GM20000 (cell line): ENCODE results near the gene DSCAML1.

ENCODE experiments used
- DNase-seq: peaks from one replicate; pipeline ENCODE4 v3.0.0; 2012; ENCODE audit warnings: low spot score
- TF ChIP-seq, protein P1 (sequence below): IDR thresholded peaks from 2 replicates; pipeline ENCODE4 v1.5.1; 2012; ENCODE audit warnings: mild to moderate bottlenecking, control low read depth; ENCODE audit errors: extremely low read depth, missing control alignments

Gene DSCAML1

DNA sequence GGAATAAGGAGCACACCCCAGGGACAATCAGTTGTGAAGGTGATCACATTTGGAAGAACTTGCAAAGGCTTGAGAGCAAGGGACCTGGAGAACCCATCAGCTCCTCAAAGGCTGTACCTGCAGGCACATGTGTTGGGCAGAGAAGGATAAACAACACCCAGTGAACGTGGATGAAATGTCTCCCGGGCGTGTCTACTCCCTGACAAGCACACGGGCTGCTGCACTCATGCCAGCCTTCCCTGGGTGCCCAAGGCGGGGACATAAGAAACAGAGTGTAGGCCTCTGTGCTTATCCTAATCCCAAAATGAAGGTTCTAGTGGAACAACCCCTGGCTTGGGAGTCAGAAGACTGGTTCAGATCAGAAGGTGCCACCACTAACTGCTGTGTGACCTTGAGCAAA lies 46.7 kb downstream of the DSCAML1 start:
- no peak for DNase-seq
- TF ChIP-seq, protein P1, sequence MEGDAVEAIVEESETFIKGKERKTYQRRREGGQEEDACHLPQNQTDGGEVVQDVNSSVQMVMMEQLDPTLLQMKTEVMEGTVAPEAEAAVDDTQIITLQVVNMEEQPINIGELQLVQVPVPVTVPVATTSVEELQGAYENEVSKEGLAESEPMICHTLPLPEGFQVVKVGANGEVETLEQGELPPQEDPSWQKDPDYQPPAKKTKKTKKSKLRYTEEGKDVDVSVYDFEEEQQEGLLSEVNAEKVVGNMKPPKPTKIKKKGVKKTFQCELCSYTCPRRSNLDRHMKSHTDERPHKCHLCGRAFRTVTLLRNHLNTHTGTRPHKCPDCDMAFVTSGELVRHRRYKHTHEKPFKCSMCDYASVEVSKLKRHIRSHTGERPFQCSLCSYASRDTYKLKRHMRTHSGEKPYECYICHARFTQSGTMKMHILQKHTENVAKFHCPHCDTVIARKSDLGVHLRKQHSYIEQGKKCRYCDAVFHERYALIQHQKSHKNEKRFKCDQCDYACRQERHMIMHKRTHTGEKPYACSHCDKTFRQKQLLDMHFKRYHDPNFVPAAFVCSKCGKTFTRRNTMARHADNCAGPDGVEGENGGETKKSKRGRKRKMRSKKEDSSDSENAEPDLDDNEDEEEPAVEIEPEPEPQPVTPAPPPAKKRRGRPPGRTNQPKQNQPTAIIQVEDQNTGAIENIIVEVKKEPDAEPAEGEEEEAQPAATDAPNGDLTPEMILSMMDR: no peak

DNA sequence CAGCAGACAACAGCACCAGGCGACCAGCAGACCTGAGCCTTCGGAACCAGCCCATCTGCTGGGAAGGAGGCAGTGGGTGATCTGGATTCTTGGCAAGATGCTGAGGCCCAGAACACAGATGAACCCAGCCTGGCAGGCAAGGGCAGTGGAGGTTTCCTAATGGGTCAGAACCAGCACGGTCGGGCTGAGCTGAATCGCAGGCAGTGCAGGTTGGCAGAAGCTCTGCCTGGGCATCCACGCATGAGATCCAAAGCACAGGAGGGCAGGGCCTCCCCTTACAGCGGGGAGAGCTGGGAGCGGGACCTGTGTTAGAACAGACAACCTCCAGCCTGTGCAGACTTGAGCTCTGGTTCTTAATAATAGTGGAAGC lies 47.5 kb downstream of the DSCAML1 start:
- DNase-seq: no peak
- TF ChIP-seq, protein P1: no peak

- TF ChIP-seq, protein P1: no peak
- no peak for DNase-seq
Measured at GRCh38 chr11:117748771-117749540, 48.1 kb downstream of the DSCAML1 start.

- DNase-seq: no peak
- TF ChIP-seq, protein P1: no peak
Measured at GRCh38 chr11:117747892-117748291, 49.1 kb downstream of the DSCAML1 start.

- TF ChIP-seq, protein P1: no peak
Measured at GRCh38 chr11:117745346-117745745, 51.7 kb downstream of the DSCAML1 start.

DNA sequence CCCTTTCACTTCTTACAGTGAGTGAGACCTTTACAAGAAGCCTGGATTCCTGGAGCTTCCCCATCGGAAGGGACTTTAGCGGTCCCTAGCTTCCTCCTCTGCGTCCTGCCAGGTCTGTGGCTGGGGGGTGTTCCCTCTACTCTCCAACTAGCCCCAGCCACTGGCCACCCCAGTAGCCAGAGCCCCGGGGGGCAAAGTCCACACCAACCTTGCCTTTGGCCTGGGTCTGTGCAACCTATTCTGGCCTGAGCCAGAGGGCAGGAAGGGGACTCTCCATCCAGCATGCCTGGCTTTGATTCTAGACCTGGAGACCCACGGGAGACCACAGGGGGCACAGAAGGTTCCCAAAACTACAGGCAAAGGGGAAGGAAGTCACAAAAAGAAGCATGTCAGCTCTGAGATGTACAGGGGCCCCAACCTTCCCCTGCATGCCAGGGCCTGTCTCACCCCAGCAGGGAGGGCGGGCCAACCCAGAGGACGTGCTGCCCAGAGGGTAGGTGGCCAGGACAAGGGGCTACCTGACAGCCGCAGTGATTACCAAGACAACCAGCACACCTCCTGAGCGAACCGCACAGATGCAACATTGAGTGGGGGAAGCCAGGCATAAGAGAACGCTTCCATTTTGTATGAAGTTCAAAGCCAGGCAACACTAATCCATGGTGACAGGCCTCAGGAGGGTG lies 52.4 kb downstream of the DSCAML1 start:
- TF ChIP-seq, protein P1: no peak
- DNase-seq: no peak

More at GRCh38 chr11:117745346-117745745, 51.7 kb downstream of the DSCAML1 start:
- DNase-seq: no peak

DNA sequence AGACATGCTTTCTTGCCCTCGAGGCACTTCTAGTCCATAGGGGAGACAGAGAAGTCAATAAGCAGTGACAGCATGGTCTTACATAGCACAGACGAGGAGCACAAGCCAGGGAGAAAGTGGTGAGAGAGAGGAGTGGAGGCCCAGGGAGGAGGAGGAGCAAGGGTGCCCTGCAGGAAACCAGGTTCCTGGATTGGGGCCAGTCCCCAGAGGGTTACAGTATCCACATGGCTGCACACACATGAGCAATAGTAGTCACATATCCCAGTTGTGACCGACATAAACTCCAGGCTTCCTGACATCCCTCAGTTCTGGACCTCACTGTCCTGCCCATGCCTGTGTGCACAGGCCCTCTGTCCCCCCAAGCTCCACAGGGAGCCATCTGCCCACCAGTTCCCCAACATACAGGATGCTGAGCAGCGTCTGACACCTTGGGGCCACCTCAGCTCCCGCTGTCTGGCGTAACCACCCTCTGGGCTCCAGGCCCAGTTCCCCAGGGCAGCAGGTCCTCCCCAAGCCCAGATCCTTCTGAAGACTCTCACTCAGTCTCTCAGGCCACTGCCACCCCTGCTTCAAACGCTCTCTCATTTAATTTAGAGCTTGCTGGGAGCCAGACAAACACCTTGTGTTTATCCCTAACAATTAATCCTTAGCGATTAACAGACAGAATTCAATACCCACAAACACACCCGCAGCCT lies 53.7 kb downstream of the DSCAML1 start:
- TF ChIP-seq, protein P1: no peak
- no peak for DNase-seq
